Testis (tissue), 2 donors: ENCODE measurements around the gene LGR5.

ENCODE experiments used
- POLR2A ChIP-seq: fragments of 450-650 bp; IDR thresholded peaks from one replicate; pipeline ENCODE4 v1.6.1; 2017; ENCODE audit warnings: antibody characterized with exemption, mild to moderate bottlenecking, moderate library complexity
- TF ChIP-seq, protein P1 (sequence below), 3 experiments: fragments of 450-650 bp in 2 of 3; fragments of 200-600 bp in 1 of 3; sonication (generic) in 1 of 3; IDR thresholded peaks; one replicate each; pipeline ENCODE4 v1.5.1; 2016 to 2019; ENCODE audit warnings: antibody characterized with exemption in 3 of 3, mild to moderate bottlenecking in 2 of 3, moderate library complexity in 1 of 3

DNA sequence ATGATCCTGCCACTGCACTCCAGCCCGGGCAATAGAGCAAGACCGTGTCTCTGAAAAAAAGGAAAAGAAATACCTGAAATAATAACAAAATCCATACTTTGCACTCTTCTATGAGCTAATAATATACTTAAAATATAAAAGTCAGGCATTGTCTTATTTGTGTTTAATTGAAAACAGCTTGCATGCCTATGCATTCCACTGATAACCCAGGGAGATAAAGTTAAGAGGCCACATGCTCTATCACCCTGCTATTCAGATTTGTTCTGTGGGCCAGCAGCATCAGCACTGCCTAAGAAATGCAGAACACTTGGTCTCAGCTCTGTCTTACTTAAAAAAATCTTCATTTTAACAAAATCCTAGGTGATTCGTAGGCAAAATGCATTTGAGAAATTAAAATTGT, 99.2 kb downstream of the LGR5 start:
- TF ChIP-seq, protein P1, sequence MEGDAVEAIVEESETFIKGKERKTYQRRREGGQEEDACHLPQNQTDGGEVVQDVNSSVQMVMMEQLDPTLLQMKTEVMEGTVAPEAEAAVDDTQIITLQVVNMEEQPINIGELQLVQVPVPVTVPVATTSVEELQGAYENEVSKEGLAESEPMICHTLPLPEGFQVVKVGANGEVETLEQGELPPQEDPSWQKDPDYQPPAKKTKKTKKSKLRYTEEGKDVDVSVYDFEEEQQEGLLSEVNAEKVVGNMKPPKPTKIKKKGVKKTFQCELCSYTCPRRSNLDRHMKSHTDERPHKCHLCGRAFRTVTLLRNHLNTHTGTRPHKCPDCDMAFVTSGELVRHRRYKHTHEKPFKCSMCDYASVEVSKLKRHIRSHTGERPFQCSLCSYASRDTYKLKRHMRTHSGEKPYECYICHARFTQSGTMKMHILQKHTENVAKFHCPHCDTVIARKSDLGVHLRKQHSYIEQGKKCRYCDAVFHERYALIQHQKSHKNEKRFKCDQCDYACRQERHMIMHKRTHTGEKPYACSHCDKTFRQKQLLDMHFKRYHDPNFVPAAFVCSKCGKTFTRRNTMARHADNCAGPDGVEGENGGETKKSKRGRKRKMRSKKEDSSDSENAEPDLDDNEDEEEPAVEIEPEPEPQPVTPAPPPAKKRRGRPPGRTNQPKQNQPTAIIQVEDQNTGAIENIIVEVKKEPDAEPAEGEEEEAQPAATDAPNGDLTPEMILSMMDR (IDR thresholded peaks at IDR 0.05) = no peak
- no peak for TF ChIP-seq POLR2A
